ENCODE measurements around the gene ZNF487.

ZNF487 gene

DNA sequence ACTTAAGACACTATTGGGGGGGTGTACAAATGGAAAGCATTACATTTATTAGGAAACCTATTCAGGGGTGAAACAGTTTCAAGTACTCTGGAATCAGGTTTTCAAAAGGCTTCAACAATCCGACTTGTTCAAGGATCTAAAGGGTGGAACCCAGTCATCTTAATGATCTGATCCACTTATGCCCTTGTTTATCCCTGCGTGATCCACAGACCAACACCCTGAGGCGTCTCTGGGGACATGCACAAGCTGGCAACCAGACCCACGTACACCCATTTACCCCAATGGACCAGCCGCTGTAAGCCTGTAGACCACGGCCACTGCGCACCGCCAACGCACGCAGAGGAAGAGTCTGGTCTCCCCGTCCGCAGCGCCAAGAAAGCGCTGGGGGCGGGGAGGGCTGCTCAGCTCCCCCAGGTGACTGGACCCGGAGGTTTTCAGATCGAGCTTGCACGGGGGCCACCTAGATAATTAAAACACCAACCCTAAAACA, 41.3 kb upstream of the ZNF487 start:
- DNase-seq (ENCODE audit: low read depth in 1 of 2, low spot score in 1 of 2): peak; percentile 49 to 51
- TF ChIP-seq, protein P1, sequence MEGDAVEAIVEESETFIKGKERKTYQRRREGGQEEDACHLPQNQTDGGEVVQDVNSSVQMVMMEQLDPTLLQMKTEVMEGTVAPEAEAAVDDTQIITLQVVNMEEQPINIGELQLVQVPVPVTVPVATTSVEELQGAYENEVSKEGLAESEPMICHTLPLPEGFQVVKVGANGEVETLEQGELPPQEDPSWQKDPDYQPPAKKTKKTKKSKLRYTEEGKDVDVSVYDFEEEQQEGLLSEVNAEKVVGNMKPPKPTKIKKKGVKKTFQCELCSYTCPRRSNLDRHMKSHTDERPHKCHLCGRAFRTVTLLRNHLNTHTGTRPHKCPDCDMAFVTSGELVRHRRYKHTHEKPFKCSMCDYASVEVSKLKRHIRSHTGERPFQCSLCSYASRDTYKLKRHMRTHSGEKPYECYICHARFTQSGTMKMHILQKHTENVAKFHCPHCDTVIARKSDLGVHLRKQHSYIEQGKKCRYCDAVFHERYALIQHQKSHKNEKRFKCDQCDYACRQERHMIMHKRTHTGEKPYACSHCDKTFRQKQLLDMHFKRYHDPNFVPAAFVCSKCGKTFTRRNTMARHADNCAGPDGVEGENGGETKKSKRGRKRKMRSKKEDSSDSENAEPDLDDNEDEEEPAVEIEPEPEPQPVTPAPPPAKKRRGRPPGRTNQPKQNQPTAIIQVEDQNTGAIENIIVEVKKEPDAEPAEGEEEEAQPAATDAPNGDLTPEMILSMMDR (IDR thresholded peaks at IDR 0.05; ENCODE audit: insufficient read depth, low read length): no peak
- no peak for TF ChIP-seq GABPA (IDR thresholded peaks at IDR 0.05; ENCODE audit: low read depth)
- no peak for TF ChIP-seq SPI1 (IDR thresholded peaks at IDR 0.05; ENCODE audit: borderline replicate concordance, low read depth)
- TF ChIP-seq POLR2AphosphoS5 (IDR thresholded peaks at IDR 0.05; ENCODE audit: low read depth): no peak
- TF ChIP-seq, protein P2, sequence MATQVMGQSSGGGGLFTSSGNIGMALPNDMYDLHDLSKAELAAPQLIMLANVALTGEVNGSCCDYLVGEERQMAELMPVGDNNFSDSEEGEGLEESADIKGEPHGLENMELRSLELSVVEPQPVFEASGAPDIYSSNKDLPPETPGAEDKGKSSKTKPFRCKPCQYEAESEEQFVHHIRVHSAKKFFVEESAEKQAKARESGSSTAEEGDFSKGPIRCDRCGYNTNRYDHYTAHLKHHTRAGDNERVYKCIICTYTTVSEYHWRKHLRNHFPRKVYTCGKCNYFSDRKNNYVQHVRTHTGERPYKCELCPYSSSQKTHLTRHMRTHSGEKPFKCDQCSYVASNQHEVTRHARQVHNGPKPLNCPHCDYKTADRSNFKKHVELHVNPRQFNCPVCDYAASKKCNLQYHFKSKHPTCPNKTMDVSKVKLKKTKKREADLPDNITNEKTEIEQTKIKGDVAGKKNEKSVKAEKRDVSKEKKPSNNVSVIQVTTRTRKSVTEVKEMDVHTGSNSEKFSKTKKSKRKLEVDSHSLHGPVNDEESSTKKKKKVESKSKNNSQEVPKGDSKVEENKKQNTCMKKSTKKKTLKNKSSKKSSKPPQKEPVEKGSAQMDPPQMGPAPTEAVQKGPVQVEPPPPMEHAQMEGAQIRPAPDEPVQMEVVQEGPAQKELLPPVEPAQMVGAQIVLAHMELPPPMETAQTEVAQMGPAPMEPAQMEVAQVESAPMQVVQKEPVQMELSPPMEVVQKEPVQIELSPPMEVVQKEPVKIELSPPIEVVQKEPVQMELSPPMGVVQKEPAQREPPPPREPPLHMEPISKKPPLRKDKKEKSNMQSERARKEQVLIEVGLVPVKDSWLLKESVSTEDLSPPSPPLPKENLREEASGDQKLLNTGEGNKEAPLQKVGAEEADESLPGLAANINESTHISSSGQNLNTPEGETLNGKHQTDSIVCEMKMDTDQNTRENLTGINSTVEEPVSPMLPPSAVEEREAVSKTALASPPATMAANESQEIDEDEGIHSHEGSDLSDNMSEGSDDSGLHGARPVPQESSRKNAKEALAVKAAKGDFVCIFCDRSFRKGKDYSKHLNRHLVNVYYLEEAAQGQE (IDR thresholded peaks at IDR 0.05; ENCODE audit: insufficient replicate concordance, low read depth): no peak
- H3K27ac ChIP-seq (replicated peaks): peak overlapping the region; percentile 96

DNA sequence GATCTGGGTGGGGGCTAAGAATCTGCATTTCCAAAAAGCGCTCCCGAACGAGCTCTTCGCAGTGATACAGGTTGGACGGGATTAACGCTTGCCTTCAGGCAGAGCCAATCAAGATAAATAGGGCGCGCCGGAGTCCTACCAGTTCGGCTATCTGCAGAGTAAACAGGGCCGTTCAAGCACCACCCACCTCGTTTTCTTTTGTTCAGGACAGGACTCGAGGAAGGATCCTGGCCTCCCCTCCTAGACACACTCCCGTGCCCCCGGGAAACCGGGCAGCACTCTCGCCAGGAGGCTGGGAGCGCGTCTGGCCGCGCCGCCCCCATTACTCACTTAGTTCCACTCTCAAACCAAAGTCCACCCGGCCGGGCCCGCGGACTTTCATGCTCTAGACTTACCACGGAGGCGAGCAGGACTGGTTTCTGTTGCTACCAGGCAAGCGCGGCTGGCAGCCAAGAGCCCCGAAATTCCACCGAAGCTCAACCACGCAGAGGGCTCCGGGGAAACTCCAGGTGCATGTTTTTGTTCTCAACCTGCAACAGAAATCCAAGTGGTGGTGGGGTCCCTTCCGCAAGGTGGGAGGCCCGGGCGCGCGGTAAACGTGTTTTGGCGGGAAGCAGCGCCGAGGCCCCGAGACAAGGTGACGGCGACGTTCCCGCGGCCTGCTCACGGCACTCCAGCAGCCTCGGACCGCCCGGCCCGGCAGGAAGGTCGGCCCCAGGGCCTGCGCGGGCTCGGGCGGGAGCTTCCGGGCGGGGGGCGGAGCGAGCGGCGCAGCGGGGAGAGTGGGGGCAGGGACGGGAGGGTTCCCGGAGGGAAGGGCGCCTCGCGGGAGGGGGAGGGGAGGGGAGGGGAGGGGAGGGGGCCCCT, 40.6 kb upstream of the ZNF487 start:
- Histone ChIP-seq H3K27ac (replicated peaks) (peak overlapping the region; percentile 96), H3K4me3 (replicated peaks; ENCODE audit: insufficient read depth, low read length) (peak overlapping the region; percentile 66), H3K27me3 (ENCODE audit: insufficient read depth, poor library complexity, severe bottlenecking) (no peaks in the 10 kb centered on the region)
- TF ChIP-seq, protein P2 (IDR thresholded peaks at IDR 0.05; ENCODE audit: insufficient replicate concordance, low read depth): no peak
- no peak for TF ChIP-seq SPI1 (IDR thresholded peaks at IDR 0.05; ENCODE audit: borderline replicate concordance, low read depth)
- peak; percentile 53 for TF ChIP-seq GABPA (IDR thresholded peaks at IDR 0.05; ENCODE audit: low read depth)
- TF ChIP-seq, protein P1 (IDR thresholded peaks at IDR 0.05; ENCODE audit: insufficient read depth, low read length): no peak
- TF ChIP-seq POLR2AphosphoS5 (IDR thresholded peaks at IDR 0.05; ENCODE audit: low read depth): peak; percentile 66; the same call in 1 of the 2 replicates
- peak; percentile 71 to 73 for DNase-seq (ENCODE audit: low read depth in 1 of 2, low spot score in 1 of 2)

More for the DNA sequence above, 41.3 kb upstream of the ZNF487 start:
- Histone ChIP-seq H3K27me3 (ENCODE audit: insufficient read depth, poor library complexity, severe bottlenecking) (no peaks in the 10 kb centered on the region), H3K4me3 (replicated peaks; ENCODE audit: insufficient read depth, low read length) (peak overlapping the region; percentile 66)

DNA sequence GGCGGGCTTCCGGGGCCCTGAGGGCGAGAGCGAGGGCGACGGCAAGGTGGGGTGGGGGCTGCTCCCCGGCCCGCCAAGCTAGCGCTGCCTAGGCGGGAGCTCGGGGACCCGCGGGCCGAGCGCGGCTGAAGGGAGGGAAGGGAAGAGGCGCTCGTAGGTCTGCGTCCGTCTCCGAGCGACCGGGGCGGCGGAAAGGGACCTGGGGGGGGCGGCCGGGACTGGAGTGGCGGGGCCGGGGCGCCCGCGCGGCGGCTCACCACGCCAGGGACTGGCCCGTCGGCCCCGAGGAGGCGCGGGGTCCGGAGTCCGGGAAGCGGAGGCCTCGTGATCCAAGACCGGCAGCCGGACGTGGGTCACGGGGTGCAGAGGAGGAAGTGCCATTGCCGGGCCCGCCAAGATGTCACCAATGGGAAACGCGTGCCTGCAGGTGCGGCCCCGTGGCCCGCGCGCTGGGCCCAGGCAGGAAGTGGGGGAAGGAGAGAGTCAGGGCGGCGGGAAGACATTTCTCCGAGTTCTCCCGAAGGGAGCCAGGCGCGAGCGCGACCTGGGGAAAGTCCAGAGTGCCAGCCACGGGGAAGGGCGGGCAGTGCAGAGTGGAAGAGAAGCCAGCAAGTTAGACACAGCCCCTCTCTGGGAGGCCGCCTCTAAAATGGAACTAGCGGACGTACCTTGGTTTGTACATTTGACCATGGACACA, 39.8 kb upstream of the ZNF487 start:
- DNase-seq (ENCODE audit: low read depth in 1 of 2, low spot score in 1 of 2): peak; percentile 84 to 95
- Histone ChIP-seq H3K27ac (replicated peaks) (peak overlapping the region; percentile 96), H3K4me3 (replicated peaks; ENCODE audit: insufficient read depth, low read length) (peak overlapping the region; percentile 66), H3K27me3 (ENCODE audit: insufficient read depth, poor library complexity, severe bottlenecking) (no peaks in the 10 kb centered on the region)
- TF ChIP-seq, protein P2 (IDR thresholded peaks at IDR 0.05; ENCODE audit: insufficient replicate concordance, low read depth): peak; percentile 48
- 0 out of 2 replicates have a peak, but pooled peaks have one; percentile 56 for TF ChIP-seq GABPA (IDR thresholded peaks at IDR 0.05; ENCODE audit: low read depth)
- TF ChIP-seq SPI1 (IDR thresholded peaks at IDR 0.05; ENCODE audit: borderline replicate concordance, low read depth): peak; percentile 93
- peak; percentile 97 for TF ChIP-seq POLR2AphosphoS5 (IDR thresholded peaks at IDR 0.05; ENCODE audit: low read depth)
- TF ChIP-seq, protein P1 (IDR thresholded peaks at IDR 0.05; ENCODE audit: insufficient read depth, low read length): no peak
